Endothelial cell of umbilical vein (primary cell): Measurements from ENCODE around the gene SLF2. TPM values are rescaled to one million over a fixed set of nuclear protein-coding genes. Genes with fewer than 3 reads are reported as not detected.

Source experiments
- BruUV-seq: library from RNA; stranded (reverse); fragments of 400-500 nt; replicated peaks from 2 replicates; lab custom pipeline; 2021; lab: Mats Ljungman, UMichigan
- CTCF ChIA-PET: fragments of 300-600, 350-600 bp; sonication (Branson Sonifier 250); formaldehyde crosslinking; loops from one replicate; lab custom pipeline; 2021; ENCODE audit warnings: antibody characterized with exemption, inconsistent platforms; lab: Charles Lee
- POLR2A ChIA-PET: fragments of 300-600, 350-600 bp; sonication (Branson Sonifier 250); formaldehyde crosslinking; loops from one replicate; lab custom pipeline; 2021; ENCODE audit warnings: antibody characterized with exemption, inconsistent platforms; lab: Charles Lee
- DNase-seq: peaks from one replicate; pipeline ENCODE4 v3.0.0-alpha.2; 2011; ENCODE audit warnings: low read depth, low spot score
- FAIRE-seq: peaks from 2 replicates; lab custom pipeline; 2011; peaks lifted over from hg19 to GRCh38; lab: Jason Lieb, UNC
- H2AFZ ChIP-seq: 2 replicates; pipeline ENCODE4 v1.6.0; 2012; ENCODE audit warnings: low read depth, low read length, control low read depth, inconsistent platforms
- H3K27ac ChIP-seq: 2 replicates; pipeline ENCODE4 v1.5.1; 2011; ENCODE audit warnings: low read depth, mild to moderate bottlenecking, control low read depth, low read length, moderate library complexity; ENCODE audit not compliant: insufficient read depth
- H3K27me3 ChIP-seq, 2 experiments: 2 replicates each; pipeline versions ENCODE4 v1.6.0 to v1.6.1; 2011; ENCODE audit warnings: low read length in 2 of 2, mixed read lengths in 1 of 2; ENCODE audit not compliant: control insufficient read depth in 2 of 2, insufficient read depth in 2 of 2
- H3K36me3 ChIP-seq, 2 experiments: 2 replicates in 1 of 2; 3 replicates in 1 of 2; pipeline ENCODE4 v1.5.1; 2011; ENCODE audit warnings: low read length in 2 of 2, mild to moderate bottlenecking in 1 of 2, moderate library complexity in 1 of 2; ENCODE audit not compliant: control insufficient read depth in 2 of 2, insufficient read depth in 2 of 2; ENCODE audit errors: extremely low read depth in 1 of 2
- H3K4me1 ChIP-seq: 3 replicates; pipeline ENCODE4 v1.5.1; 2011; ENCODE audit warnings: mild to moderate bottlenecking, low read length; ENCODE audit not compliant: control insufficient read depth, insufficient read depth; ENCODE audit errors: extremely low read depth
- H3K4me2 ChIP-seq: 2 replicates; pipeline ENCODE4 v1.6.1; 2011; ENCODE audit warnings: low read length, control low read depth, mixed read lengths; ENCODE audit not compliant: insufficient read depth
- H3K4me3 ChIP-seq, 3 experiments: fragments of 200-600 bp in 1 of 3; sonication (generic), shearing (Covaris generic) in 1 of 3; replicated peaks in 1 of 3; 2 replicates each; pipeline ENCODE4 v1.5.1; 2011 to 2016; ENCODE audit warnings: control low read depth in 3 of 3, low read length in 3 of 3, mild to moderate bottlenecking in 2 of 3, inconsistent platforms in 1 of 3, low read depth in 1 of 3, moderate library complexity in 1 of 3; ENCODE audit not compliant: insufficient read depth in 1 of 3
- H3K79me2 ChIP-seq: 2 replicates; pipeline ENCODE4 v1.6.0; 2012; ENCODE audit warnings: low read length, inconsistent platforms; ENCODE audit not compliant: control insufficient read depth, insufficient read depth
- H3K9ac ChIP-seq: replicated peaks from 2 replicates; pipeline ENCODE3; 2011; ENCODE audit warnings: low read length, control low read depth; ENCODE audit not compliant: insufficient read depth; ENCODE audit errors: extremely low read depth
- H3K9me1 ChIP-seq: replicated peaks from 3 replicates; pipeline ENCODE4 v1.6.0; 2011; ENCODE audit warnings: mild to moderate bottlenecking, low read length; ENCODE audit not compliant: control insufficient read depth, insufficient read depth; ENCODE audit errors: extremely low read depth
- H3K9me3 ChIP-seq: replicated peaks from 2 replicates; pipeline ENCODE4 v1.5.1; 2012; ENCODE audit warnings: low read length, inconsistent platforms; ENCODE audit not compliant: control insufficient read depth, insufficient read depth
- H4K20me1 ChIP-seq: replicated peaks from 2 replicates; pipeline ENCODE3; 2011; ENCODE audit warnings: mild to moderate bottlenecking, low read length; ENCODE audit not compliant: control insufficient read depth, insufficient read depth; ENCODE audit errors: extremely low read depth
- CTCF ChIP-seq, 2 donors: IDR thresholded peaks; 1 replicate in 1 of 2; 2 replicates in 1 of 2; pipeline ENCODE4 v1.5.1; 2011; ENCODE audit warnings: low read length in 2 of 2, mild to moderate bottlenecking in 2 of 2, moderate library complexity in 2 of 2, control low read depth in 1 of 2, inconsistent platforms in 1 of 2, low read depth in 1 of 2; ENCODE audit not compliant: insufficient read depth in 1 of 2; ENCODE audit errors: extremely low read depth in 1 of 2
- EZH2 ChIP-seq: IDR thresholded peaks from 2 replicates; pipeline ENCODE4 v1.6.1; 2012; ENCODE audit warnings: borderline replicate concordance, low read depth, mild to moderate bottlenecking, moderate library complexity, low read length, inconsistent platforms; ENCODE audit not compliant: severe bottlenecking
- FOS ChIP-seq: IDR thresholded peaks from 2 replicates; pipeline ENCODE4 v1.6.1; 2011; ENCODE audit warnings: mild to moderate bottlenecking, low read length, moderate library complexity, borderline replicate concordance; ENCODE audit not compliant: insufficient read depth
- GATA2 ChIP-seq: IDR thresholded peaks from 2 replicates; pipeline ENCODE4 v1.7.0; 2011; ENCODE audit warnings: low read depth, mild to moderate bottlenecking, moderate library complexity, mixed read lengths, low read length; ENCODE audit not compliant: insufficient read length, insufficient read depth
- JUN ChIP-seq: IDR thresholded peaks from 2 replicates; pipeline ENCODE4 v1.6.1; 2011; ENCODE audit warnings: borderline replicate concordance, low read depth; ENCODE audit not compliant: insufficient read length, insufficient read depth
- MAX ChIP-seq: IDR thresholded peaks from 2 replicates; pipeline ENCODE4 v1.6.1; 2011; ENCODE audit not compliant: insufficient read depth, insufficient read length
- MYC ChIP-seq: IDR thresholded peaks from one replicate; pipeline ENCODE4 v1.6.1; 2011; ENCODE audit warnings: mild to moderate bottlenecking, low read depth, low read length
- POLR2A ChIP-seq: IDR thresholded peaks from 2 replicates; pipeline ENCODE4 v1.6.1; 2012; ENCODE audit warnings: low read depth, mild to moderate bottlenecking, control low read depth, low read length
- POLR2AphosphoS5 ChIP-seq: IDR thresholded peaks from 2 replicates; pipeline ENCODE4 v1.6.1; 2012; ENCODE audit warnings: low read depth, mild to moderate bottlenecking, control low read depth, low read length, moderate library complexity; ENCODE audit not compliant: insufficient read depth
- dilution Hi-C: fragments of 300-500 bp; cut with MboI; formaldehyde crosslinking; loops from one replicate; pipeline ENCODE4 v1.15.0; 2019; ENCODE audit warnings: low sequenced_read_pairs; ENCODE audit not compliant: extremely low pct_ligation_motif_present
- intact Hi-C: fragments of 100-400 bp; cut with micrococcal nuclease; formaldehyde crosslinking; loops from one replicate; pipeline ENCODE4 v1.10.0; 2022
- polyA plus RNA-seq, 4 experiments: library from polyadenylated mRNA; depleted of rRNA in 3 of 4; stranded (reverse) in 3 of 4; unstranded in 1 of 4; fragments of >200 nt; gene quantifications; 2 replicates each; pipeline versions ENCODE4 v1.2.1 to v1.2.3, GENCODE V29; 2011 to 2012; ENCODE audit warnings: missing spikeins in 1 of 4
- total RNA-seq: library from RNA; stranded (reverse); gene quantifications from 2 replicates; pipeline ENCODE4 v1.2.3, GENCODE V29; 2021

Gene SLF2
- total and polyA plus RNA-seq, 2 donors (not counting 3 experiments of a cell fraction or from before 2014, with no cell fraction given), result 7.5 to 35.5 TPM

GRCh38 chr10:100901051-100901450 lies 11.7 kb upstream of the SLF2 start:
- dilution Hi-C loops, result no loop called here
- CTCF ChIA-PET, result interaction anchor here (0.9 kb wide), 1 partner anchor 12 kb away, joined by 4 read pairs; no protein-coding TSS in a partner anchor
- Histone ChIP-seq H3K9ac (no peak overlapping the region), H3K4me2 (no peak overlapping the region), H3K36me3 (no peaks in the 10 kb centered on the region), H4K20me1 (no peaks in the 10 kb centered on the region), H3K27ac (no peak overlapping the region), H3K4me1 (no peaks in the 10 kb centered on the region), H3K27me3 (peaks cover 17 to 22% of the 10 kb centered on the region in 2 experiments), H3K9me3 (no peaks in the 10 kb centered on the region), H3K9me1 (no peaks in the 10 kb centered on the region), H3K4me3 (no peak overlapping the region), H2AFZ (no peak overlapping the region), H3K79me2 (no peaks in the 10 kb centered on the region)
- intact Hi-C loops, result no loop called here
- no TSS peak for BruUV-seq
- no peak for DNase-seq
- FAIRE-seq, result peak; percentile 28
- no peak for TF ChIP-seq MYC
- TF ChIP-seq POLR2A, result no peak
- no peak for TF ChIP-seq MAX
- no peak for TF ChIP-seq FOS
- TF ChIP-seq POLR2AphosphoS5, result no peak
- TF ChIP-seq JUN, result no peak
- no peak for TF ChIP-seq GATA2
- no peak for TF ChIP-seq CTCF (IDR thresholded peaks at IDR 0.05; ENCODE audit: extremely low read depth in 1 of 2, insufficient read depth in 1 of 2, low read depth in 1 of 2, low read length in 2 of 2)
- TF ChIP-seq EZH2, result no peak
- POLR2A ChIA-PET, result no interaction called here
